Stimulated activated CD4-positive, alpha-beta T cell treated with anti-CD3 and anti-CD28 coated beads, Interleukin-1b, Interleukin-23, amount 100 ng/mL, for 4 hours (primary cell): ENCODE data around the gene ATP2B2.

Source experiments
- DNase-seq, 2 donors: peaks; one replicate each; pipeline ENCODE4 v3.0.0-alpha.2; 2020; ENCODE audit warnings: low read depth in 2 of 2

Gene ATP2B2

GRCh38 chr3:10450494-10451440 lies 54.6 kb downstream of the ATP2B2 start:
- no peak for DNase-seq

GRCh38 chr3:10449436-10449835 lies 56.0 kb downstream of the ATP2B2 start:
- no peak for DNase-seq

- DNase-seq = no peak
Observed at GRCh38 chr3:10448544-10448943, 56.8 kb downstream of the ATP2B2 start.

- no peak for DNase-seq
Observed at GRCh38 chr3:10447527-10448260, 57.7 kb downstream of the ATP2B2 start.

- DNase-seq = no peak
Observed at GRCh38 chr3:10447110-10447509, 58.3 kb downstream of the ATP2B2 start.

- DNase-seq = no peak
Observed at GRCh38 chr3:10445561-10446175, 59.7 kb downstream of the ATP2B2 start.

GRCh38 chr3:10444511-10444910 lies 60.9 kb downstream of the ATP2B2 start:
- no peak for DNase-seq

- DNase-seq = no peak
Observed at GRCh38 chr3:10444110-10444429, 61.3 kb downstream of the ATP2B2 start.

GRCh38 chr3:10443272-10444109 lies 61.9 kb downstream of the ATP2B2 start:
- no peak for DNase-seq

- no peak for DNase-seq
Observed at GRCh38 chr3:10442151-10442795, 63.1 kb downstream of the ATP2B2 start.

GRCh38 chr3:10440684-10441083 lies 64.7 kb downstream of the ATP2B2 start:
- no peak for DNase-seq

GRCh38 chr3:10438902-10439610 lies 66.3 kb downstream of the ATP2B2 start:
- no peak for DNase-seq

- no peak for DNase-seq
Observed at GRCh38 chr3:10437995-10438901, 67.1 kb downstream of the ATP2B2 start.

- peak; percentile 38 to 63 for DNase-seq
Observed at GRCh38 chr3:10437272-10437994, 68.0 kb downstream of the ATP2B2 start.

GRCh38 chr3:10435850-10436249 lies 69.5 kb downstream of the ATP2B2 start:
- no peak for DNase-seq

GRCh38 chr3:10434938-10435336 lies 70.4 kb downstream of the ATP2B2 start:
- no peak for DNase-seq

GRCh38 chr3:10434144-10434937 lies 71.0 kb downstream of the ATP2B2 start:
- no peak for DNase-seq

GRCh38 chr3:10432931-10433330 lies 72.5 kb downstream of the ATP2B2 start:
- DNase-seq = no peak
